NCI-H748 (cell line): ENCODE measurements around the gene TMC8.
"Not testable (repeated sequence)": the region's sequence is repeated elsewhere in the genome, so short reads cannot be mapped to it uniquely, and the experiment has no call there.

Experiments
- DNase-seq: peaks from one replicate; lab custom pipeline; 2025; ENCODE audit not compliant: unreplicated experiment; lab: John Stamatoyannopoulos, UW

The TMC8 gene

DNA sequence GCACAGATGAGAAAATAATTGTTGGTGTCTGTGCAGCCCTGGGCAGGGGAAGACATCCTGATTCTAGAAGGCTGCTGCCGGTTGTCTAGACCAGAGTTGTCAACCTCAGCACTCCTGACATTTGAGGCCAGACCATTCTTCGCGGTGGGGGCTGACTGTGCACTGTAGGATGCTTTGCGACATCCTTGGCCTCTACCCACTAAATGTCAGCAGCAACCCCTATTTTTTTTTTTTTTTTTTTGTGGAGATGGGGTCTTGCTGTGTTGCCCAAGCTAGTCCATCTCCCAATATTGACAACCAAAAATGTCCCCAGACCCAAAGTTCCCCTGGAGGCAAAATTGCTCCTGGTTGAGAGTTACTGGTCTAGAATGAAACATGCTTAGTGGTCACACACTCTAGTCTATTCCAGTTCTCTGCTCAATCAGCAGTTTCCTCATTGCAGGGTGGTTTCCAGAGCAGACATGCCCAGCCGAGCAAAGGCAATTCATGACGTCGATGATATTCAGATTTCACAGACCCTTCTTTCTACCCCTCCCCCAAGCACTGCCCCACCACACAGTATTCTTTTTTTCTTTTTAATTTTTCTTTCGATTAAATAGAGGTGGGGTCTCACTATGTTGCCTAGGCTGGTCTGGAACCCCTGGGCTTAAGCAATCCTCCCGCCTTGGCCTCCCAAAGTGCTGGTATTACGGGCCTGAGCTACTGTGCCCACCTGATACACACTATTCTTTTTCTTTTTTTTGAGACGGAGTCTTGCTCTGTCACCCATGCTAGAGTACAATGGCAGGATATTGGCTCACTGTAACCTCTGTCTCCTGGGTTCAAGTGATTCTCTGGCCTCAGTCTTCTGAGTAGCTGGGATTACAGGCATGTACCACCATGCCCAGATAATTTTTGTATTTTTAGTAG lies 24.6 kb downstream of the TMC8 start:
- DNase-seq, result no peak

DNA sequence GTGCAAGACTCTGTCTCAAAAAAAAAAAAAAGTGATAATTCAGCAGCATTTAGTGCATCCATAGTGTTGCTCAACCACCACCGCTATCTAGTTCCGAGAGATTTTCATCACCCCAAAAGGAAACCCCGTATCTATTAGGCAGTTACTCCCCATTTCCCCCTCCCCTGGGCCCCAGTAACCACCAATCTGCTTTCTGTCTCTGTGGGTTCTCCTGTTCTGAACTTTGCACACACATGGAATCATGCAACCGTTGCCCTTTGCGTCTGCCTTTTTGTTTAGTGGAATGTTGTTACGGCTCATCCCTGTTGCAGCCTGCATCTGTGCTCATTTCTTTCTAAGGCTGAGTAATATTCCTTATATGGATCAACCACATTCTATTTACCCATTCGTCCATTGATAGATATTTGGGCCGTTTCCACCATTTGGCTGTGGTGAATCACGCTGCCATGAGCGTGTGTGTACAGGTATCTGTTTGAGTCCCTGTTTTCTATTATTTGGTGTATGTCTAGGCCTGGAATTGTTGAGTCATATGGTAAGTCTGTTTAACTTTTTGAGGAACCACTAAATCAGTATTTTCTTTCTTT lies 29.1 kb downstream of the TMC8 start:
- DNase-seq, result no peak

DNA sequence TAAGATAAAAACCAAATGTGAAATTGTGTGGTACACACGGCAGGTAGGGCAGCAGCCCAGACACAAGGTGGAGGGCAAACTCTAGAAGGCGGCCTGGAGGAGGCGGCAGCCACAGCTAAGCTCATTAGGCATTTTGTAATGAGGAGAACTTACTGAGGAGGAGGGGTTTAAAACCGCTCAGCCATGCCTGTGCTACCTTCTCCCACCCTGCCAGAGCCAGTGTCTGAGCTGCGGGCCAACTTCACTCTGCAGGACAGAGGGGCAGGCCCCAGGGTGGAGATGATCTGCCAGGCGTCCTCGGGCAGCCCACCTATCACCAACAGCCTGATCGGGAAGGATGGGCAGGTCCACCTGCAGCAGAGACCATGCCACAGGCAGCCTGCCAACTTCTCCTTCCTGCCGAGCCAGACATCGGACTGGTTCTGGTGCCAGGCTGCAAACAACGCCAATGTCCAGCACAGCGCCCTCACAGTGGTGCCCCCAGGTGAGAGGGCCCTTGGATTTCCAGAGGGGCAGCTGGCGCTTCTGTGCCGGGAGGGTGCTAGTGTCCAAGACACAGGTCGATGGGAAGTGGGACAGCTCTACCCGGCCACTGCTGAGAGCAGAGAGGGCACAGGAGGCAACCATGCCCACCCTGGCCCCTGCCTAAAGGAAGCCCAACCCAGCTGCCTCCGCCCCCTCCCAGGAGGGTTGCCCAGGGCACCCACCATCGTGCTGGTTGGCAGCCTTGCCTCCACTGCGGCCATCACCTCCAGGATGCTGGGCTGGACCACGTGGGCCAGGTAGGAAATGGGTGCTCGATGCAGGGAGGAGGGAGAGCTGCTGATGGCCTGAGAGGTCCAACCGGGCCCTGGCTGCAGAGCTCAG lies 33.5 kb downstream of the TMC8 start:
- DNase-seq, result no peak

GRCh38 chr17:78164748-78165607 lies 34.4 kb downstream of the TMC8 start:
- DNase-seq, result no peak

DNA sequence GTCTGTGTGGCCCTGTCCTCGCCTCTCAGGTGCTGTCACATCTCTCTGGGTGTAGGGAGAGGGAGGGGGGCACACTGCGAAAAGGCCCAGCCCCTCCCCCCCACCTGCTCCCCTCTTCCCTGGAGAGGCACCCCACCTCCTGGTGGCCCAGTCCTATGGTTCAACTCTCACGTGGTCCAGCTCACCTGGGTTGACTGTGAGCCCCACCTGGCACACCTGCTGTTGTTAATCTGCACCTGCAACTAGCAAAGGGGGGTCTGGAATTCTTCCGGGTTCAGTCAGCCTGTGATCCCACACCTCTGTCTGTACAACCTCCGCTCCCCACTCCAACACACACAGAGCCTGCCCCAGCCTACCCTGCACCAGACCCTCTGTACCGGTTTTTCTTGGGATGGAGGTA lies 35.8 kb downstream of the TMC8 start:
- peak; percentile 4 for DNase-seq

- DNase-seq, result peak; percentile 86
These were observed 37.8 kb downstream of the TMC8 start, which contains the start of gene SYNGR2 for GRCh38 chr17:78168242-78168902. SYNGR2 (plus strand) TSS chr17:78168581; CDS start chr17:78168617, 36 bp downstream.

- DNase-seq, result peak; percentile 32
These were observed 38.6 kb downstream of the TMC8 start for GRCh38 chr17:78168903-78169793.

DNA sequence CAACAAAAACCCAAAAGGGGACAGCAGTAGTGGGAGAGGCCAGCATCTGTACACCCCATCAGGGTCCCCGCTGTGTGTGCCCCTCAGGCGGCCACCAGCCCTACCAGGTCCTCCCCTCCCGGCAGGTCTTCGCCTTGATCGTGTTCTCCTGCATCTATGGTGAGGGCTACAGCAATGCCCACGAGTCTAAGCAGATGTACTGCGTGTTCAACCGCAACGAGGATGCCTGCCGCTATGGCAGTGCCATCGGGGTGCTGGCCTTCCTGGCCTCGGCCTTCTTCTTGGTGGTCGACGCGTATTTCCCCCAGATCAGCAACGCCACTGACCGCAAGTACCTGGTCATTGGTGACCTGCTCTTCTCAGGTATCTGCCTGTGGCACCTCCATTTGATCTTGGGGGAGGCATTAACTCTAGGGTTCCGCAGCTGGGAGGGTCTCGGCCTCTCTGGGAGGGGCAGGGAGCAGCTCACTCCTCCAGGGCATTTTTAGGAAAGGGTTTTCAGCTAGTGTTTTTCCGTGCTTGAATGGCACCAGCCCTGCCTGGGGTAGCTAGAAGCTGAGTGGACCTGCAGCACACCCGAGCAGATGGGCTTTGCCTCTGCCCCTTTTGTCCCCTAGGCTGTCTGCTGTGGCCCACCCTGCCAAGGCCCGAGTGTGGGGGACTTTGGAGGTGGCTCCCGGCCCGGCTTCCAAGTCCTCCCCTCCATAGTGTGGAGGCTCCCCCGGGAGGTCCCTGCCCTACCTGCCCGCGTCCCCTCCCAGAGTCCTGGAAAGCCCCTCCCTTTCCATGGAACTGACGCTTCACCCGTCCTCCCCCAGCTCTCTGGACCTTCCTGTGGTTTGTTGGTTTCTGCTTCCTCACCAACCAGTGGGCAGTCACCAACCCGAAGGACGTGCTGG lies 40.4 kb downstream of the TMC8 start:
- DNase-seq, result no peak

- DNase-seq, result not testable (repeated sequence)
These were observed 41.1 kb downstream of the TMC8 start for GRCh38 chr17:78171591-78172248.

- peak; percentile 31 for DNase-seq
These were observed 41.9 kb downstream of the TMC8 start for GRCh38 chr17:78172249-78173051.

DNA sequence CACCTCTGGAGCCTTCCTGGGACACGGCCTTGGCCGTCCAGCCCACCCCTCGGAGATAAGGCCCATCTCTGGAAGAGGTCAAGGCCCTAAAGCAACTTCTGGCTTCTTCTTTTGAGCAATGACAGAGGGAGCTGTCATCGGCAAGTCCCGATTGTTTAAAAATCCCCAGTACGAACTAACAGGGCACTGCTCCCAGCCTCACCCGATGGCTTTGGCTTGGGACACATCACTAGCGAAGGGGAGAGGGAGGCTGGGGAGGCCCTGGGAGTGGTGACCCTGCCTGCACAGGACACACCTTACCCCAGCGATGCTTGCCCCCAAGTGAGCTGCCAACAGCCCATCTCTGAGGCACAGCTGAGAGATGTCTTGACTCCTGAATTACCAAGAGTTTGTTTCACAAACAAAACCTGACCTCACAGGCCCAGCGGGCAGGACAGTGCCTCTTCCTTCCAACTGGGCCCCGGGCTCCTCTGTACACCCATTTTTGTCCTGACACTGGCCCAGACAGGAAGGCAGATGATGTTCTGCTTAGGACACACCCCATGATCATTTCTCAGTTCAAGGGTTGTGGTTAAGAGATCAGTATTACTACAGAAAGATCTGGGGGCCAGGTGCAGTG lies 42.6 kb downstream of the TMC8 start:
- DNase-seq, result no peak

DNA sequence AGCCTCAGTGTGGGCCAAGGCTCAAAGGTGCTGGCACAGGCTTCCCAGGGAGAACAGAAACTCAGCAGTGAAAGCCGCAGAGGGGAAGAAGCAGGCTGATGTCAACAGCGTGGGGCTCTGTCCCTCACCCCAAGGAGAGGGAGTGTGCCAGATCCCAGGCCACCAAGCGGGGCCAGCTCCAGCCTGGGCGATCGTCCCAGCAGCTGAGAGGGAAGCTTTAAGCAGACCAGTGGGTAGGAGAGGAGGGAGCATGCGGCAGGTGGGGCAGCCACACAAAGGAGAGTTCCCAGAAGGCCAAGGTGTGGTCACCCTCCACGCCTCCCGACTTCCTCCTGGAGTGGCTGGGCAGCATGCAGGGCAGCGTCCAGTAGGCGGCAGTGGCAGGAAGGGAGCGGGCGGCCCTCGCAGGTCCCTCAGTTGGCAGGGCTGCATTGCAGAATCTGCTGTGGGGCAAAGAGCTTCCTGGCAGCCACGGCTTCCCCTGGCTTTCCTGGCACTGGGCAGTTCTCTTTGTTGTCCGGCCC lies 43.8 kb downstream of the TMC8 start:
- no peak for DNase-seq

- no peak for DNase-seq
These were observed 44.5 kb downstream of the TMC8 start for GRCh38 chr17:78174870-78175642.

GRCh38 chr17:78175643-78175981 lies 45.0 kb downstream of the TMC8 start:
- no peak for DNase-seq

- peak; percentile 14 for DNase-seq
These were observed 46.0 kb downstream of the TMC8 start for GRCh38 chr17:78176548-78177025.
